Ovary (tissue), 9 donors: ENCODE data around the gene LSR. TPM values are rescaled to one million over a fixed set of nuclear protein-coding genes. Genes with fewer than 3 reads are reported as not detected.

Source experiments
- DNase-seq, 5 donors: peaks; one replicate each; pipeline ENCODE4 v3.0.0-alpha.2; 2019 to 2020
- H3K27ac ChIP-seq, 2 donors: fragments of 200-600 bp; one replicate each; pipeline versions ENCODE4 v1.5.1 to v1.8.0; 2019 to 2022
- H3K27me3 ChIP-seq: fragments of 200-600 bp; one replicate; pipeline ENCODE4 v1.8.0; 2022
- H3K36me3 ChIP-seq: fragments of 200-600 bp; sonication (generic); one replicate; pipeline ENCODE4 v1.5.1; 2019
- H3K4me1 ChIP-seq: one replicate; pipeline ENCODE4 v1.8.1; 2013; ENCODE audit warnings: mild to moderate bottlenecking, moderate library complexity; ENCODE audit not compliant: insufficient read depth
- H3K4me3 ChIP-seq: fragments of 200-600 bp; sonication (generic); one replicate; pipeline ENCODE4 v1.5.1; 2017
- H3K9me3 ChIP-seq, 2 donors: fragments of 200-600 bp in 1 of 2; sonication (generic) in 1 of 2; one replicate each; pipeline versions ENCODE4 v1.5.1 to v1.8.1; 2013 to 2019; ENCODE audit warnings: mild to moderate bottlenecking in 1 of 2, moderate library complexity in 1 of 2
- CTCF ChIP-seq, 3 donors: fragments of 450-650 bp in 2 of 3; fragments of 200-600 bp in 1 of 3; IDR thresholded peaks; one replicate each; pipeline versions ENCODE4 v1.5.1 to v1.8.0; 2016 to 2022; ENCODE audit warnings: antibody characterized with exemption in 3 of 3, mild to moderate bottlenecking in 1 of 3
- EP300 ChIP-seq: sonication (generic); formaldehyde crosslinking; IDR thresholded peaks from one replicate; pipeline ENCODE4 v1.6.1; 2017; ENCODE audit warnings: antibody characterized with exemption
- POLR2A ChIP-seq: fragments of 450-650 bp; IDR thresholded peaks from one replicate; pipeline ENCODE4 v1.6.1; 2017; ENCODE audit warnings: antibody characterized with exemption, mild to moderate bottlenecking, moderate library complexity
- WGBS, 3 donors: extraction: QIAGEN DNeasy Blood & Tissue Kit in 1 of 3; methylation state at CpG; one replicate each; pipeline versions ENCODE4 v1.1.5 to v1.1.7; 2013 to 2017; 5-methylcytosine and 5-hydroxymethylcytosine counted together
- intact Hi-C, 4 donors: fragments of 100-400 bp; cut with DNase I; formaldehyde crosslinking; loops; one replicate each; pipeline versions ENCODE4 v1.11.0 to v1.15.1; 2022 to 2023
- polyA plus RNA-seq, 2 donors: library from polyadenylated mRNA; stranded (reverse); fragments of 200-250 nt in 1 of 2; fragments of 350-450 nt in 1 of 2; fragmentation: Illumina TruSeq in 1 of 2; extraction: RNeasy Lipid Tissue Mini Kit (QIAGEN cat#74804) in 1 of 2; gene quantifications; one replicate each; pipeline ENCODE4 v1.2.3, GENCODE V29; 2013 to 2014
- total RNA-seq, 7 donors: library from RNA; depleted of rRNA in 2 of 7; stranded (reverse); fragments of >200 nt in 2 of 7; fragmentation: NEBNext Ultra II Directional in 3 of 7; extraction: Animal tissue kit (Norgen Biotek cat#: 25700) in 3 of 7; gene quantifications; one replicate each; pipeline versions ENCODE4 v1.1.0 to v1.2.4, GENCODE V29; 2016 to 2023
- donor health status: DM: no; HTN: no; CAD: no; lungs with moderate emphysema.
- donor health status: DM: no; HTN: no; CAD: no.
- donor health status: Bipolar disorder and iron deficiency.
- donor health status: DM: yes; HTN: yes; CAD: no.
- donor health status: DM: no; HTN: no; CAD: no.
- donor health status: DM: yes; HTN: yes; CAD: no.

LSR gene
- total and polyA plus RNA-seq, 9 donors, result 3.3 to 69.8 (median 12.9) TPM

- TF ChIP-seq EP300 (no peak), POLR2A (no peak), CTCF (IDR thresholded peaks at IDR 0.05) (no peak)
- Histone ChIP-seq H3K9me3 (no peaks in the 10 kb centered on the region), H3K36me3 (no peaks in the 10 kb centered on the region), H3K4me1 (peaks cover 1% of the 10 kb centered on the region), H3K27me3 (no peaks in the 10 kb centered on the region), H3K27ac (peak overlapping the region in 1 of 2 donors; percentile 31), H3K4me3 (no peak overlapping the region)
- intact Hi-C loops, result loop anchor here in 3 of 4 donors (5.0 to 10.0 kb wide), 6 partner anchors 34 to 219 kb away; partner anchors contain the start of genes FFAR1 (in 2 of the 3) and KRTDAP (in 1 of the 3)
- 63 to 76% (median 70%) methylated on average over 10 of the region's 10 CpGs for WGBS, 3 donors
- peak in 2 of 5 donors; percentile 50 to 53 for DNase-seq
Observed at GRCh38 chr19:35272954-35273649, 24.3 kb downstream of the LSR start.

DNA sequence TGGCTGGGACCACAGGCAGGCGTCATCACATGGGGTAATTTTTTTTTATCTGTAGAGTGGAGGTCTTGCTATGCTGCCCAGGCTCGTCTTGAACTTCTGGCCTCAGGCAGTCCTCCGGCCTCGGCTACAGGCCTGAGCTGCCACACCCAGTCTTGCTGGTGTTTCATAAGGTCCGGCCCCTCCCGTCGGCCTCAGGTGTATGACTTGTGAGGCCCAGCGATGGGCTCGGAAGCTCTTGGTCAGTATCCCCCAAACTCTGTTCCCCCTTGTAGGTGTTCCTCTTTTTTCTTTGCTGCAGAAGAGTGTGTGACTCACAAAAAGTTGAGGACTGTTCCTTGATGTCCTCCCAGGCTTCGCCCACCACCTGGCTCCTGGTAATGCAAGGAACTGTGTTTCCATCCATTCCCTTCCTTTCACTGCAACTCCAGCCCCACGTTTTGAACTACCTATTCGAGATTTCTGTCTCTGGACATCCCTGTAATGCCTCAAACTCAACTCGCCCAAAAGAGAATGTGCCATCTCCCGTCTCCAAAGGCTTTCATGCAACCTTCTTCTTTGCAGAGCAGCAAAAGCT lies 25.0 kb downstream of the LSR start:
- H3K36me3 ChIP-seq, result no peaks in the 10 kb centered on the region
- no peak for TF ChIP-seq CTCF (IDR thresholded peaks at IDR 0.05)
- TF ChIP-seq POLR2A, result no peak
- no peak for TF ChIP-seq EP300
- peak overlapping the region in 1 of 2 donors; percentile 31 for H3K27ac ChIP-seq
- no peak for DNase-seq
- 73 to 81% (median 76%) methylated on average over 14 of the region's 14 CpGs for WGBS, 3 donors
- H3K9me3 ChIP-seq, result no peaks in the 10 kb centered on the region
- intact Hi-C loops, result loop anchor here in 3 of 4 donors (5.0 to 10.0 kb wide), 6 partner anchors 34 to 219 kb away; partner anchors contain the start of genes FFAR1 (in 2 of the 3) and KRTDAP (in 1 of the 3)
- H3K4me3 ChIP-seq, result no peak overlapping the region
- H3K4me1 ChIP-seq, result peaks cover 3% of the 10 kb centered on the region
- no peaks in the 10 kb centered on the region for H3K27me3 ChIP-seq

DNA sequence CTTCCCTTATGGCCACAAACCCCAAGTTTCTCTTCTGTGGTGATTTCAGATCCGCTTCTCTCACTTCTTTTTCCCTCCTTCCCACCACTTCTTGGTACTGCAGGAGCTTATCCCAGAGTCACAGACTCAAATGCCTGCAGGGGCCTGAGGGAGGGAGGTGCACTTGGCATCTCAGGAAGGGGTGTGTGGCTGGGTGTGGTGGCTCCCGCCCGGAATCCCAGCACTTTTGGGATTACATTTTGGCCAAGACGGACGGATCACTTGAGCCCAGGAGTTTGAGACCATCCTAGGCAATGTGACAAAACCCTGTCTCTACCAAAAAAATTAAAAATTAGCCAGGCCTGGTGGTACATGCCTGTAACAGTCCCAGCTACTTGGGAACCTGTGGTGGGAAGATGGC lies 25.5 kb downstream of the LSR start:
- no peak overlapping the region for H3K27ac ChIP-seq
- H3K4me3 ChIP-seq, result no peak overlapping the region
- intact Hi-C loops, result loop anchor here in 3 of 4 donors (5.0 to 10.0 kb wide), 6 partner anchors 33 to 218 kb away; partner anchors contain the start of genes FFAR1 (in 2 of the 3) and KRTDAP (in 1 of the 3)
- H3K27me3 ChIP-seq, result no peaks in the 10 kb centered on the region
- H3K36me3 ChIP-seq, result no peaks in the 10 kb centered on the region
- H3K4me1 ChIP-seq, result peaks cover 7% of the 10 kb centered on the region
- DNase-seq, result no peak
- TF ChIP-seq POLR2A (no peak), CTCF (IDR thresholded peaks at IDR 0.05) (no peak)
- 88 to 91% (median 90%) methylated on average over 5 of the region's 5 CpGs for WGBS, 3 donors
- H3K9me3 ChIP-seq, result no peaks in the 10 kb centered on the region

DNA sequence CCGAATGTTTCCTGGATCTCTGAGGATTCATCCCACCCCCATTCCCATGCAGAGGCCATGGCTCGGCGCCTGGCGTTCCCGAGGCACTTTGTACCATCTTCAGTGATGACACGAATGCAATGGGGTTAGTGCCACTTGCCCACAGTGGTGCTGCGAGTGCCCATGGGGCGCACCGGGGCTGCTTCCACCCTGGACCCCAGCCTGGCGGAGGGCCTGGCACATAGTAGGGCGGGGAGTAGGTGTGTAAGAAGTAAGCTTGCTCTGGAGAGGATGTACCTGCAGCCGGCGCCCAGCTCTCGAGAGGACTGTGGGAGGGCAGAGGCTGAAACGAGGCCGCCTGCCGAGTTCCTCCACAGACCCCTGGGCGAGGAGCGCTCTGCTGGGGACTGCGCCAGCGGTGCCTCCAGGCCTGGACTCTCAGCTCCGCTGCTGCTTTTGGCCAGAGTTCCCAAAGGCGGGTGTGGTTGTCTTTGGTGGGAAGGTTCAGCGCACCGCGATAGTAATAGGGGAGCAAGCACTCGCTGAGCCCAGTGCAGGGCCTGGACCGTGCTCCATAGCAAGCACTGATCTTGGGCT lies 28.0 kb downstream of the LSR start:
- WGBS, 3 donors, result 90 to 91% (median 91%) methylated on average over 28 of the region's 28 CpGs
- H3K27me3 ChIP-seq, result no peaks in the 10 kb centered on the region
- H3K27ac ChIP-seq, result peak overlapping the region in 1 of 2 donors; percentile 87
- H3K4me3 ChIP-seq, result no peak overlapping the region
- no peaks in the 10 kb centered on the region for H3K36me3 ChIP-seq
- intact Hi-C loops, result loop anchor here in 1 of 4 donors (10.0 kb wide), 1 partner anchor 68 kb away; the partner anchor contains the start of gene FFAR1
- TF ChIP-seq CTCF (IDR thresholded peaks at IDR 0.05), result no peak
- TF ChIP-seq POLR2A, result no peak
- no peak for TF ChIP-seq EP300
- peaks cover 21% of the 10 kb centered on the region for H3K4me1 ChIP-seq
- no peak for DNase-seq
- no peaks in the 10 kb centered on the region for H3K9me3 ChIP-seq
